Suppressor macrophage treated with lipopolysaccharide for 4 hours (primary cell): ENCODE measurements around the gene C2CD2.

Experiments used
- DNase-seq: peaks from one replicate; pipeline ENCODE4 v3.0.0-alpha.2; 2020

The C2CD2 gene

GRCh38 chr21:41903559-41904351 lies 50.1 kb downstream of the C2CD2 start:
- DNase-seq: no peak

GRCh38 chr21:41902946-41903345 lies 50.9 kb downstream of the C2CD2 start:
- no peak for DNase-seq

GRCh38 chr21:41901782-41902181 lies 52.0 kb downstream of the C2CD2 start:
- DNase-seq: no peak

- DNase-seq: peak; percentile 75
Measured at GRCh38 chr21:41901099-41901498, 52.7 kb downstream of the C2CD2 start.

- DNase-seq: no peak
Measured at GRCh38 chr21:41900401-41900800, 53.4 kb downstream of the C2CD2 start.

GRCh38 chr21:41899426-41900202 lies 54.2 kb downstream of the C2CD2 start:
- DNase-seq: no peak

GRCh38 chr21:41898998-41899397 lies 54.8 kb downstream of the C2CD2 start:
- no peak for DNase-seq

GRCh38 chr21:41897700-41898099 lies 56.1 kb downstream of the C2CD2 start:
- DNase-seq: no peak

GRCh38 chr21:41897047-41897669 lies 56.7 kb downstream of the C2CD2 start:
- DNase-seq: no peak

GRCh38 chr21:41895643-41896493 lies 58.0 kb downstream of the C2CD2 start:
- DNase-seq: no peak

GRCh38 chr21:41894922-41895557 lies 58.8 kb downstream of the C2CD2 start:
- no peak for DNase-seq

GRCh38 chr21:41894511-41894910 lies 59.3 kb downstream of the C2CD2 start:
- DNase-seq: no peak

GRCh38 chr21:41892726-41893125 lies 61.1 kb downstream of the C2CD2 start:
- DNase-seq: no peak

- no peak for DNase-seq
Measured at GRCh38 chr21:41891132-41891531, 62.7 kb downstream of the C2CD2 start.

- no peak for DNase-seq
Measured at GRCh38 chr21:41890355-41890754, 63.5 kb downstream of the C2CD2 start.

GRCh38 chr21:41888749-41889376 lies 65.0 kb downstream of the C2CD2 start:
- no peak for DNase-seq

GRCh38 chr21:41887667-41888066 lies 66.2 kb downstream of the C2CD2 start:
- DNase-seq: peak; percentile 54

- no peak for DNase-seq
Measured at GRCh38 chr21:41886328-41886727, 67.5 kb downstream of the C2CD2 start.

GRCh38 chr21:41885341-41886024 lies 68.3 kb downstream of the C2CD2 start:
- no peak for DNase-seq

GRCh38 chr21:41884501-41885030 lies 69.3 kb downstream of the C2CD2 start:
- DNase-seq: no peak

GRCh38 chr21:41883582-41883981 lies 70.2 kb downstream of the C2CD2 start:
- DNase-seq: no peak
